ENCODE results near the gene FLT3LG.

DNA sequence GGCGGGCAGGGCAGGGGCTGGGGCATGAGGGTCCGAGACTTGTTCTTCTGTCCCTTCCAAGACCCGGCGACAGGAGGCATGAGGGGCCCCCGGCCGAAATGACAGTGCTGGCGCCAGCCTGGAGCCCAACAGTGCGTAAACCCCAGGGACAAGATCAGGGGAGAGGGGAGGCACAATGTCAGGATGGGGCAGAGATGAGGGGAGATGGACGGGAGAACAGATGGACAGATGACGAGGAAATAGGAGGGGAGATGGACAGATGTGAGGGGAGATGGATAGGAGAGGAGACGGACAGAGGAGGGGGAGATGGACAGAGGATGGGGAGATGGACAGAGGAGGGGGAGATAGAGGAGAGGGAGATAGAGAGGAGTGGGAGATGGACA is 518 bp downstream of the FLT3LG start:
- TF ChIP-seq, protein P1, sequence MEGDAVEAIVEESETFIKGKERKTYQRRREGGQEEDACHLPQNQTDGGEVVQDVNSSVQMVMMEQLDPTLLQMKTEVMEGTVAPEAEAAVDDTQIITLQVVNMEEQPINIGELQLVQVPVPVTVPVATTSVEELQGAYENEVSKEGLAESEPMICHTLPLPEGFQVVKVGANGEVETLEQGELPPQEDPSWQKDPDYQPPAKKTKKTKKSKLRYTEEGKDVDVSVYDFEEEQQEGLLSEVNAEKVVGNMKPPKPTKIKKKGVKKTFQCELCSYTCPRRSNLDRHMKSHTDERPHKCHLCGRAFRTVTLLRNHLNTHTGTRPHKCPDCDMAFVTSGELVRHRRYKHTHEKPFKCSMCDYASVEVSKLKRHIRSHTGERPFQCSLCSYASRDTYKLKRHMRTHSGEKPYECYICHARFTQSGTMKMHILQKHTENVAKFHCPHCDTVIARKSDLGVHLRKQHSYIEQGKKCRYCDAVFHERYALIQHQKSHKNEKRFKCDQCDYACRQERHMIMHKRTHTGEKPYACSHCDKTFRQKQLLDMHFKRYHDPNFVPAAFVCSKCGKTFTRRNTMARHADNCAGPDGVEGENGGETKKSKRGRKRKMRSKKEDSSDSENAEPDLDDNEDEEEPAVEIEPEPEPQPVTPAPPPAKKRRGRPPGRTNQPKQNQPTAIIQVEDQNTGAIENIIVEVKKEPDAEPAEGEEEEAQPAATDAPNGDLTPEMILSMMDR (IDR thresholded peaks at IDR 0.05) = no peak
- TF ChIP-seq POLR2A (IDR thresholded peaks at IDR 0.05) = no peak
